GM18502 (cell line): ENCODE data around the gene FADS6.

Experiments
- ATAC-seq: cut with Tn5 transposase; IDR thresholded peaks from one replicate; pipeline ENCODE4 v1.9.1; 2021; ENCODE audit warnings: mild to moderate bottlenecking; ENCODE audit not compliant: unreplicated experiment, poor library complexity

The FADS6 gene

GRCh38 chr17:74857191-74857590 is 36.2 kb downstream of the FADS6 start:
- ATAC-seq, result no peak

- no peak for ATAC-seq
Measured at GRCh38 chr17:74856112-74856511, 37.3 kb downstream of the FADS6 start.

GRCh38 chr17:74855323-74855722 is 38.1 kb downstream of the FADS6 start:
- no peak for ATAC-seq

GRCh38 chr17:74854792-74855191 is 38.6 kb downstream of the FADS6 start:
- ATAC-seq, result no peak

GRCh38 chr17:74853669-74854068 is 39.8 kb downstream of the FADS6 start:
- ATAC-seq, result no peak

GRCh38 chr17:74853048-74853397 is 40.4 kb downstream of the FADS6 start:
- ATAC-seq, result no peak

GRCh38 chr17:74852237-74853047 is 41.0 kb downstream of the FADS6 start:
- ATAC-seq, result no peak

- no peak for ATAC-seq
Measured at GRCh38 chr17:74851612-74852236, 41.7 kb downstream of the FADS6 start.

- no peak for ATAC-seq
Measured at GRCh38 chr17:74850914-74851313, 42.5 kb downstream of the FADS6 start.

GRCh38 chr17:74850310-74850709 is 43.1 kb downstream of the FADS6 start:
- no peak for ATAC-seq

GRCh38 chr17:74848656-74849399 is 44.6 kb downstream of the FADS6 start:
- ATAC-seq, result no peak

- no peak for ATAC-seq
Measured at GRCh38 chr17:74846621-74847020, 46.8 kb downstream of the FADS6 start.

- ATAC-seq, result no peak
Measured at GRCh38 chr17:74843352-74843627, 50.1 kb downstream of the FADS6 start.

- ATAC-seq, result no peak
Measured at GRCh38 chr17:74842599-74843351, 50.7 kb downstream of the FADS6 start.

GRCh38 chr17:74842146-74842598 is 51.3 kb downstream of the FADS6 start:
- no peak for ATAC-seq

- no peak for ATAC-seq
Measured at GRCh38 chr17:74840989-74841666, 52.3 kb downstream of the FADS6 start.

GRCh38 chr17:74839990-74840852 is 53.2 kb downstream of the FADS6 start:
- ATAC-seq, result no peak

GRCh38 chr17:74838274-74838673 is 55.2 kb downstream of the FADS6 start:
- no peak for ATAC-seq
